ENCODE results near the gene PTPRN. TPM values are rescaled to one million over a fixed set of nuclear protein-coding genes. Genes with fewer than 3 reads are reported as not detected.
A peak's percentile ranks its signal among the peaks of the same experiment; 100 is the strongest.
"Not testable (repeated sequence)": the region's sequence is repeated elsewhere in the genome, so short reads cannot be mapped to it uniquely, and the experiment has no call there.

Gene PTPRN
- total RNA-seq, 1 donor, result under 0.01 TPM

DNA sequence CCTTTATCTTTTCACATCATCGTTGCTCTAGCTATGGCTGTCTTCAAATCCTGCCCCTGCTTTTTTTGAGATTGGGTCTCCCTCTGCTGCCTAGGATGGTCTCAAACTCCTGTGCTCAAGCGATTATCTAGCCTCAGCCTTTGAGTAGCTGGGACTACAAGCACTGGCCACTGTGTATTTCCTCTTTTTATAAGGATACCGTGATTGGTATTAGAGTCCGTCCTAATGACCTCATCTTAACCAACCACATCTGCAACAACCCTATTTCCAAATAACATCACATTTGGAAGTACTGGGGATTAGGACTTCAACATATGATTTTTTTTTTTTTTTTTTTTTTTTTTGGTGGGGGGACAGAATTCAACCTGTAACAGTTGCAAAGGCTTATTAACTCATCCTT is 14.2 kb upstream of the PTPRN start:
- H3K4me1 ChIP-seq (ENCODE audit: insufficient read depth, low read length), result no peaks in the 10 kb centered on the region
- DNase-seq (ENCODE audit: insufficient read length, low spot score, missing footprints), result no peak
- no peak overlapping the region for H3K4me3 ChIP-seq (ENCODE audit: insufficient read depth, low read length)
- H4K20me1 ChIP-seq (ENCODE audit: insufficient read depth, low read length), result no peaks in the 10 kb centered on the region
- H3K27ac ChIP-seq (ENCODE audit: low read depth, low read length), result no peak overlapping the region
- peaks cover 37% of the 10 kb centered on the region for H3K27me3 ChIP-seq (ENCODE audit: insufficient read depth, low read length)
- H2AFZ ChIP-seq (ENCODE audit: low read length), result no peak overlapping the region
- H3K9me3 ChIP-seq (ENCODE audit: low read depth, low read length), result no peaks in the 10 kb centered on the region
- TF ChIP-seq, protein P1, sequence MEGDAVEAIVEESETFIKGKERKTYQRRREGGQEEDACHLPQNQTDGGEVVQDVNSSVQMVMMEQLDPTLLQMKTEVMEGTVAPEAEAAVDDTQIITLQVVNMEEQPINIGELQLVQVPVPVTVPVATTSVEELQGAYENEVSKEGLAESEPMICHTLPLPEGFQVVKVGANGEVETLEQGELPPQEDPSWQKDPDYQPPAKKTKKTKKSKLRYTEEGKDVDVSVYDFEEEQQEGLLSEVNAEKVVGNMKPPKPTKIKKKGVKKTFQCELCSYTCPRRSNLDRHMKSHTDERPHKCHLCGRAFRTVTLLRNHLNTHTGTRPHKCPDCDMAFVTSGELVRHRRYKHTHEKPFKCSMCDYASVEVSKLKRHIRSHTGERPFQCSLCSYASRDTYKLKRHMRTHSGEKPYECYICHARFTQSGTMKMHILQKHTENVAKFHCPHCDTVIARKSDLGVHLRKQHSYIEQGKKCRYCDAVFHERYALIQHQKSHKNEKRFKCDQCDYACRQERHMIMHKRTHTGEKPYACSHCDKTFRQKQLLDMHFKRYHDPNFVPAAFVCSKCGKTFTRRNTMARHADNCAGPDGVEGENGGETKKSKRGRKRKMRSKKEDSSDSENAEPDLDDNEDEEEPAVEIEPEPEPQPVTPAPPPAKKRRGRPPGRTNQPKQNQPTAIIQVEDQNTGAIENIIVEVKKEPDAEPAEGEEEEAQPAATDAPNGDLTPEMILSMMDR (IDR thresholded peaks at IDR 0.05; ENCODE audit: extremely low read depth, low read depth, low read length), result no peak
- no peaks in the 10 kb centered on the region for H3K36me3 ChIP-seq (ENCODE audit: insufficient read depth, low read length)
- H3K79me2 ChIP-seq (ENCODE audit: insufficient read depth, low read length), result no peaks in the 10 kb centered on the region
- H3K4me2 ChIP-seq (ENCODE audit: insufficient read depth, low read length), result no peak overlapping the region

DNA sequence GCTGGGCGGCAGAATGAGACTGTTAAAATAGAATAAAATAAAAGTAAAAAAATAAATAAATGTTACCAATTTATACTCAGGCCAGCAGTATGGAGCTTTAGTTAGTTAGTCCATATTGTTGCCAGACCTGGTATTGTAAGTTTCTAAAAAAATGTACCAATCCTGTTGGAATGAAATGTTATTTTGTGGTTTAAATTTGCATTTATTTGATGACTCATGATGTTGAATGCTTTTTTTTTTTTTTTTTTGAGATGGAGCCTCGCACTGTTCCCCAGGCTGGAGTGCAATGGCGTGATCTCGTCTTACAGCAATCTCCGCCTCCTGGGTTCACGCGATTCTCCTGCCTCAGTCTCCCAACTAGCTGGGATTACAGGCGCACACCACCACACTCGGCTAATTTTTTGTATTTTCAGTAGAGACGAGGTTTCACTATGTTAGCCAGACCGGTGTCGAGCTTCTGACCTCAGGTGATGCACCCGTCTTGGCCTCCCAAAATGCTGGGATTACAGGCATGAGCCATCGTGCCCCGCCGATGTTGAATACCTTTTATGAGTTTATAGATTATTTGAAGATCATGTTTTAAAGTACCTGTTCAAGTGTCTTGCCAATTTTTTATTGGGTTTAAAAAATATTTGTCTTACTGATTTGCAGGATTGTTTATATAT is 5.7 kb upstream of the PTPRN start:
- Histone ChIP-seq H2AFZ (ENCODE audit: low read length) (no peak overlapping the region), H3K9me3 (ENCODE audit: low read depth, low read length) (no peaks in the 10 kb centered on the region), H3K27ac (ENCODE audit: low read depth, low read length) (no peak overlapping the region), H4K20me1 (ENCODE audit: insufficient read depth, low read length) (no peaks in the 10 kb centered on the region), H3K4me3 (ENCODE audit: insufficient read depth, low read length) (no peak overlapping the region), H3K79me2 (ENCODE audit: insufficient read depth, low read length) (no peaks in the 10 kb centered on the region), H3K4me1 (ENCODE audit: insufficient read depth, low read length) (peaks cover 4% of the 10 kb centered on the region), H3K36me3 (ENCODE audit: insufficient read depth, low read length) (no peaks in the 10 kb centered on the region), H3K4me2 (ENCODE audit: insufficient read depth, low read length) (no peak overlapping the region), H3K27me3 (ENCODE audit: insufficient read depth, low read length) (peaks cover 7% of the 10 kb centered on the region)
- DNase-seq (ENCODE audit: insufficient read length, low spot score, missing footprints), result no peak
- TF ChIP-seq, protein P1 (IDR thresholded peaks at IDR 0.05; ENCODE audit: extremely low read depth, low read depth, low read length), result no peak

DNA sequence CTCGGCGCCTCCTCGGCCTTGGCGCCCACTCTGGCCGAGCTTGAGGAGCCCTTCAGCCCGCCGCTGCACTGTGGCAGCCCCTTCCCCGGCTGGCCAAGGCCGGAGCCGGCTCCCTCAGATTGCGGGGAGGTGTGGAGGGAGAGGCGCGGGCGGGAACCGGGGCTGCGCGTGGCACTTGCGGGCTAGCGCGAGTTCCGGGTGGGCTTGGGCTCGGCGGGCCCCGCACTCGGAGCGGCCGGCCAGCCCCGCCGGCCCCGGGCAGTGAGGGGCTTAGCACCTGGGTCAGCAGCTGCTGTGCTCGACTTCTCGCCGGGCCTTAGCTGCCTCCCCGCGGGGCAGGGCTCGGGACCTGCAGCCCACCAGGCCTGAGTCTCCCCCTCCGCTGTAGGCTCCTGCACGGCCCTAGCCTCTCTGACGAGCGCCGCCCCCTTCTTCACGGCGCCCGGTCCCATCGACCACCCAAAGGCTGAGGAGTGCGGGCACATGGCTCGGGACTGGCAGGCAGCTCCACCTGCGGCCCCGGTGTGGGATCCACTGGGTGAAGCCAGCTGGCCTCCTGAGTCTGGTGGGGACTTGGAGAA is 3.6 kb upstream of the PTPRN start:
- H4K20me1 ChIP-seq (ENCODE audit: insufficient read depth, low read length); H3K27ac ChIP-seq (ENCODE audit: low read depth, low read length); H2AFZ ChIP-seq (ENCODE audit: low read length); H3K79me2 ChIP-seq (ENCODE audit: insufficient read depth, low read length); H3K36me3 ChIP-seq (ENCODE audit: insufficient read depth, low read length); H3K4me2 ChIP-seq (ENCODE audit: insufficient read depth, low read length); H3K4me3 ChIP-seq (ENCODE audit: insufficient read depth, low read length); DNase-seq (ENCODE audit: insufficient read length, low spot score, missing footprints); H3K4me1 ChIP-seq (ENCODE audit: insufficient read depth, low read length); H3K9me3 ChIP-seq (ENCODE audit: low read depth, low read length): not testable (repeated sequence)
- H3K27me3 ChIP-seq (ENCODE audit: insufficient read depth, low read length), result peaks cover 22% of the 10 kb centered on the region

DNA sequence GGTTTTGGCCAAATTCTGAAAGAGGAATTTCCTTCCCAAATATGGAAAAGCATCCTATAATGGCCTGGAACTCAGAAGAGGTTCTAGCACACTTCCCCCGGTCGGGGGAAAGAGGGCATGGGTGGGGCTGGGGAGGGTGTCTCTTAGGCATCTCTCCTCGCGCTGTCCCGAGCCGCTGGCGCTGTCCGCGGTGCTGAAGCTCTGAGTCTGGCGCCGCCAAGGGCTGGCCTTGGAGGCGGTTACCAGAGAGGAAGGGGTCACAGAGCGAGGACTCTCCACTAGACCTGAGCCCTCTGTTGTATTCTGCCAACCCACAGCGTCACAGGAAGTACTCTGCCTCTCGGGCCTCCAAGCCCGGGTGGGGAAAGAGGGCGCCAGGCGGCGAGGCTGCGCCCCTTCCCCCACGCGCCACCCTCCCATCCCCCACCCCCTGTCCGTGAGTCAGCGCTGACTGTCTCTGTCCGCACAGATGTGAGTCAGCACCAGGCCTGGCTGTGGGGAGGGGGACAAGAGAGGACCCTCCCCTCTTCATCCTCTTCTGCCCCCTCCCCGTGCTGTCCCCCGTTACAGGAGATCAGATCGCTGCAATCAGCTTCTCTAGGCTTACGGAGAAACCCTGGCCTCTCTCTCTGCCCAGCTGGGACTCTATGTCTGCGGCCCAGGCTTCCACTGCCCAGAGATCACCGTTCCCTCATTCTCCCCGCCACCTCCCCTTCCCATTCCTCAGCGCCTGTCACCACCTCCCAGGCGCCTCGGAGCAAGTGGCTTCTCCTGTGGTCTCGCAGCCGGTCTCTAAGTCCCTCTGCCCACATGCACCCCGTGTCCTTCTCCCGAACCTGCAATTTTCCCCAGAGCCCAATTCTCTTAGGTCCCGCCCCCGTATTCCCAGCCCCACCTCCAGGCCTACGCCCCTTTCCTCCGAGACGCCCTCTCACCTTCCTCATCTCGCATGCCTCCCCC is 779 bp downstream of the PTPRN start:
- no peak overlapping the region for H2AFZ ChIP-seq (ENCODE audit: low read length)
- no peaks in the 10 kb centered on the region for H4K20me1 ChIP-seq (ENCODE audit: insufficient read depth, low read length)
- H3K27me3 ChIP-seq (ENCODE audit: insufficient read depth, low read length), result peaks cover 27% of the 10 kb centered on the region
- H3K9me3 ChIP-seq (ENCODE audit: low read depth, low read length), result no peaks in the 10 kb centered on the region
- no peaks in the 10 kb centered on the region for H3K4me1 ChIP-seq (ENCODE audit: insufficient read depth, low read length)
- peak overlapping the region; percentile 47 for H3K4me3 ChIP-seq (ENCODE audit: insufficient read depth, low read length)
- no peaks in the 10 kb centered on the region for H3K79me2 ChIP-seq (ENCODE audit: insufficient read depth, low read length)
- TF ChIP-seq, protein P1 (IDR thresholded peaks at IDR 0.05; ENCODE audit: extremely low read depth, low read depth, low read length), result no peak
- peak overlapping the region; percentile 66 for H3K4me2 ChIP-seq (ENCODE audit: insufficient read depth, low read length)
- H3K27ac ChIP-seq (ENCODE audit: low read depth, low read length), result no peak overlapping the region
- H3K36me3 ChIP-seq (ENCODE audit: insufficient read depth, low read length), result no peaks in the 10 kb centered on the region
- peak; percentile 98 for DNase-seq (ENCODE audit: insufficient read length, low spot score, missing footprints)

All from osteoblast (primary cell).